Measurements from ENCODE around the gene PRPF4.

GRCh38 chr9:113254991-113255390 lies 20.5 kb upstream of the PRPF4 start:
- TF ChIP-seq CTCF (IDR thresholded peaks at IDR 0.05) (no peak), POLR2A (IDR thresholded peaks at IDR 0.05) (no peak)

All from thyroid gland (tissue), 4 donors.